Measurements from ENCODE around the gene CNP.

- no peak for TF ChIP-seq POLR2A (IDR thresholded peaks at IDR 0.05; ENCODE audit: extremely low read depth, insufficient read length)
- TF ChIP-seq CTCF (IDR thresholded peaks at IDR 0.05; ENCODE audit: low read depth, low read length): no peak
- TF ChIP-seq, protein P1, sequence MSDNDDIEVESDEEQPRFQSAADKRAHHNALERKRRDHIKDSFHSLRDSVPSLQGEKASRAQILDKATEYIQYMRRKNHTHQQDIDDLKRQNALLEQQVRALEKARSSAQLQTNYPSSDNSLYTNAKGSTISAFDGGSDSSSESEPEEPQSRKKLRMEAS (IDR thresholded peaks at IDR 0.05; ENCODE audit: low read depth, low read length): no peak
- no peak for TF ChIP-seq MYC (IDR thresholded peaks at IDR 0.05; ENCODE audit: low read depth, low read length)
Observed at GRCh38 chr17:41941168-41941567, 25.4 kb upstream of the CNP start.
